ENCODE data around the gene DNM3. TPM values are rescaled to one million over a fixed set of nuclear protein-coding genes. Genes with fewer than 3 reads are reported as not detected.

DNM3 gene
- total and polyA plus RNA-seq, 5 experiments from 2014 or later = 0.36 to 2.3 (median 0.41) TPM

DNA sequence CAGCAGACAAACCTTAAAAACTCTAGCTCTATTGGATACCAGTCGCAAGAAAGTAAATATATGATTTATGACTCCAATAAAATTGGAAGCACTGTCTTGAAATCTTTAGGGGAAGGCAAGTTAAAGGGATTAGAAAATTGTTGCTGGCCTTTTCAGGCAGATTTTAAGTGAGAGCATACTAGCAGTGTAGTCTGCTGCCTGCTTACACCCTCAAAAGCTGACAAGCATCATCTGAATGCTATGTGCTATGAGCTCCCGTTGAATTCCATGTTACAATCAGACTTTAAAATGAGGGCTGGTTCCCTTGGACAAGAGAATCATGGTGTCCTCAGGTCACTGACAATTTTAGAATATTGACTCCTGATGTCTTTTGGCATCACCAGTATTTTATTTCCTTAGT lies 308.0 kb downstream of the DNM3 start:
- Mint-ChIP-seq H3K27me3 (no peaks in the 10 kb centered on the region), H3K4me3 (no peak overlapping the region), H3K27ac (no peak overlapping the region), H3K36me3 (peaks cover 0 to 2% (median 0%) of the 10 kb centered on the region in 3 donors), H3K9me3 (no peaks in the 10 kb centered on the region), H3K4me1 (peaks cover 1 to 7% (median 2%) of the 10 kb centered on the region in 4 donors)
- DNase-seq = no peak
- no peak for ATAC-seq
- POLR2A ChIA-PET = no interaction called here

DNA sequence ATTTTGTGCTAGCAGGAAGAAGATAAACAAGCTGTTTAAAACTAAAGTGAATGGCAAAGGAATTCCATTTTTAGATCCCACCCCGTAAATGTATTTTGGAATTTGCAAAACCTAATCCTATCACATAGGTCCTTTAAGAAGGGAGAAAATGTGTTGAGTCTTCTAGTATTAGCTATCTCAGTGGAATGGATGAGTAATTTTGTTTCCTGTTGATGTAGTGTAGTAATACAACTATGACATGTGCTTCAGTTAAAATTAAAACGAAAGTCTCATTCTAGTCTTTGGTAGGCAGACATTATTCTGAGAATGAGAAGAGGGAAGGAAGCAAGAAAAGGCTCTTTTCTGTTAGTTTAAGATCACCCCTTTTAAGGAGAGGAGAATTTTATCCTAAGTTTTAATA lies 313.3 kb downstream of the DNM3 start:
- POLR2A ChIA-PET = no interaction called here
- Mint-ChIP-seq H3K4me1 (peaks cover 4 to 7% (median 5%) of the 10 kb centered on the region in 4 donors), H3K9me3 (peaks cover 0 to 2% (median 0%) of the 10 kb centered on the region in 9 donors), H3K36me3 (peaks cover 0 to 2% (median 0%) of the 10 kb centered on the region in 3 donors), H3K27me3 (peaks cover 0 to 6% (median 0%) of the 10 kb centered on the region in 5 donors), H3K4me3 (peak overlapping the region in 1 of 10 donors; percentile 7), H3K27ac (peak overlapping the region in 3 of 10 donors; percentile 13 to 88 (median 85))
- ATAC-seq (no peak), DNase-seq (no peak)

GRCh38 chr1:172155766-172156165 lies 314.5 kb downstream of the DNM3 start:
- Mint-ChIP-seq H3K27me3 (peaks cover 0 to 6% (median 0%) of the 10 kb centered on the region in 5 donors), H3K4me1 (peaks cover 4 to 7% (median 5%) of the 10 kb centered on the region in 4 donors), H3K27ac (peak overlapping the region in 1 of 10 donors; percentile 85), H3K9me3 (peaks cover 0 to 2% (median 0%) of the 10 kb centered on the region in 9 donors), H3K36me3 (peaks cover 0 to 2% (median 0%) of the 10 kb centered on the region in 3 donors), H3K4me3 (no peak overlapping the region)
- ATAC-seq (no peak), DNase-seq (no peak)
- POLR2A ChIA-PET = no interaction called here

DNA sequence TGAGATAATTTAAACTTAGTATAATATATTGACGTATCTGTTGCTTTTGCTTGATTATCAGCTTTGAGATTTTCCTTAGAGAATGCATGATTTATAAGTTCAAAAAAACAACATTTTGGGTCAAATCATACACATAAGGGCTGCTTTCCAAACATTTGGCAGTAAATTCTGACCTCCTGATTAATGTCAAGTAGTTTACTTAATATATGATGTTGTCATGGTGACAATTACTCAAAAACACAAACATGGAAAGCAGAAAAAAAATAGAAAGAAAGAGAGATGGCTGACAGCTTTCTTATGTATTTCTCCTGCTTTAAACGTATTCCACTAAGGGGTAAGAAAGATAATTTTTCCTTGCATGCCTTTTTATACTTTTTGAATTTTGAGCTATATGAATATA lies 320.9 kb downstream of the DNM3 start:
- H3K4me1 Mint-ChIP-seq = peaks cover 0 to 2% (median 0%) of the 10 kb centered on the region in 4 donors
- ATAC-seq (no peak), DNase-seq (no peak)
- H3K9me3 Mint-ChIP-seq = no peaks in the 10 kb centered on the region
- no peak overlapping the region for H3K4me3 Mint-ChIP-seq
- peaks cover 0 to 5% (median 0%) of the 10 kb centered on the region in 5 donors for H3K27me3 Mint-ChIP-seq
- POLR2A ChIA-PET = no interaction called here
- no peak overlapping the region for H3K27ac Mint-ChIP-seq
- peaks cover 0 to 3% (median 0%) of the 10 kb centered on the region in 3 donors for H3K36me3 Mint-ChIP-seq

DNA sequence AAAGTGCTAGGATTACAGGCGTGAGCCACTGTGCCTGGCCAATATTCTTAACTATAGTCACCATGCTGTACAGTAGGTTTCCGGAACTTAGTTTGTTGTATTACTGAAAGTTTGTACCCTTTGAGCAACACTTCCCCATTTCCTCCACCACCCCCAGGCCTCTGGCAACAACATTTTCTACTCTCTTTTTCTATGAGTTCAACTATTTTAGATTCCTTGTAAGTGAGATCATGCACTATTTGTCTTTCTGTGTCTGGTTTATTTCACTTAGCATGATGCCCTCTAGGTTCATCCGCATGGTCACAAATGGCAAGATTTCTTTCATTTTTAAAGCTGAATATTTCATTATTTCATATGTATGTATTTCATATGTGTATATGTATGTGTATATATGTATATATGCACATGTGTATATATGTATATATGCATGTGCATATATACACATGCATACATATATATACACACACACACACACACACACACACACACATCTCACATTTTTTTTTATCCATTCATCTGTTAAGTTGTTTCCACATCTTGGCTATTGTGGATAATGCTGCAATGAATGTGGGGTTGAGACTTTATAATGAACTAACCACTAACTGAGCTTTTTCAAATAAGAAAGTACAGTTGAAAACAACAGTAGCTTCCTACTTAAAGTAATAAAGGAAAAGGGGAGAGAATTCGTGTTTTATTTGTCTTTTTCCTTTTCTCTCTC lies 322.4 kb downstream of the DNM3 start:
- Mint-ChIP-seq H3K4me1 (peaks cover 0 to 7% (median 1%) of the 10 kb centered on the region in 4 donors), H3K9me3 (no peaks in the 10 kb centered on the region), H3K27ac (no peak overlapping the region), H3K4me3 (no peak overlapping the region), H3K36me3 (peaks cover 0 to 3% (median 0%) of the 10 kb centered on the region in 3 donors), H3K27me3 (no peaks in the 10 kb centered on the region)
- ATAC-seq (no peak), DNase-seq (no peak)
- POLR2A ChIA-PET = no interaction called here

DNA sequence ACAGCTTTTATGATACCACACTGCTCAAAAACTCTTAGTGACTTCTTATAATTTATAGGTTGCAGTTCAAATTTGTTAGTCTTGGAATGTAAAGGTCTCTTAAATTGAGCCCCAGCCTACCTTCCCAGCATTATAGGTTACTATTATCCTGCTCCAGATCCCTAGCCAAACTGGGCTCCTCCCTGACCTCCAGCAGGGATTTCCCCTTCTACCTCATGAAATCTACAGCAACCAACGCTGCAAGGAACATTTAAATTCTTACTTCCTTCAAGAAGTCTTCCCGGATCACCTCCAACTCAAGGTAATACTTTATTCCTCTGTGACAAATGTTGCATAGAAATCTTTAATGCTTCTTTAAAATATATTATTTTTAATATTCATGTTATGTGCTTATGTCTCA lies 324.1 kb downstream of the DNM3 start:
- H3K4me3 Mint-ChIP-seq = no peak overlapping the region
- no peak overlapping the region for H3K27ac Mint-ChIP-seq
- peaks cover 0 to 3% (median 0%) of the 10 kb centered on the region in 3 donors for H3K36me3 Mint-ChIP-seq
- ATAC-seq (no peak), DNase-seq (no peak)
- H3K9me3 Mint-ChIP-seq = no peaks in the 10 kb centered on the region
- peaks cover 0 to 7% (median 2%) of the 10 kb centered on the region in 4 donors for H3K4me1 Mint-ChIP-seq
- POLR2A ChIA-PET = no interaction called here
- H3K27me3 Mint-ChIP-seq = no peaks in the 10 kb centered on the region

GRCh38 chr1:172167796-172168596 lies 326.7 kb downstream of the DNM3 start:
- ATAC-seq (no peak), DNase-seq (no peak)
- no peak overlapping the region for H3K27ac Mint-ChIP-seq
- no peak overlapping the region for H3K4me3 Mint-ChIP-seq
- POLR2A ChIA-PET = no interaction called here
- H3K4me1 Mint-ChIP-seq = peaks cover 0 to 7% (median 2%) of the 10 kb centered on the region in 4 donors
- H3K9me3 Mint-ChIP-seq = no peaks in the 10 kb centered on the region
- H3K27me3 Mint-ChIP-seq = peaks cover 0 to 8% (median 2%) of the 10 kb centered on the region in 5 donors
- peaks cover 0 to 3% (median 0%) of the 10 kb centered on the region in 3 donors for H3K36me3 Mint-ChIP-seq

- Mint-ChIP-seq H3K27ac (no peak overlapping the region), H3K27me3 (peaks cover 0 to 10% (median 4%) of the 10 kb centered on the region in 5 donors), H3K36me3 (peaks cover 0 to 3% (median 0%) of the 10 kb centered on the region in 3 donors), H3K4me1 (peaks cover 0 to 7% (median 2%) of the 10 kb centered on the region in 4 donors), H3K9me3 (no peaks in the 10 kb centered on the region), H3K4me3 (no peak overlapping the region)
- no peak for DNase-seq
- ATAC-seq = no peak
- POLR2A ChIA-PET = no interaction called here
Measured at GRCh38 chr1:172168597-172168872, 327.2 kb downstream of the DNM3 start.

- Mint-ChIP-seq H3K9me3 (no peaks in the 10 kb centered on the region), H3K27me3 (peaks cover 0 to 10% (median 4%) of the 10 kb centered on the region in 5 donors), H3K27ac (no peak overlapping the region), H3K4me1 (peaks cover 0 to 7% (median 2%) of the 10 kb centered on the region in 4 donors), H3K4me3 (no peak overlapping the region), H3K36me3 (peaks cover 0 to 3% (median 0%) of the 10 kb centered on the region in 3 donors)
- POLR2A ChIA-PET = interaction anchor here (1.1 kb wide), 1 partner anchor 10 kb away, joined by 3 read pairs; no protein-coding TSS in a partner anchor
- no peak for DNase-seq
- no peak for ATAC-seq
Measured at GRCh38 chr1:172169836-172170235, 328.5 kb downstream of the DNM3 start.

GRCh38 chr1:172172352-172172831 lies 331.1 kb downstream of the DNM3 start:
- Mint-ChIP-seq H3K36me3 (no peaks in the 10 kb centered on the region), H3K27me3 (peaks cover 0 to 10% (median 4%) of the 10 kb centered on the region in 5 donors), H3K4me1 (peaks cover 0 to 7% (median 2%) of the 10 kb centered on the region in 4 donors), H3K4me3 (no peak overlapping the region), H3K27ac (no peak overlapping the region), H3K9me3 (no peaks in the 10 kb centered on the region)
- no peak for ATAC-seq
- DNase-seq = no peak
- POLR2A ChIA-PET = no interaction called here

DNA sequence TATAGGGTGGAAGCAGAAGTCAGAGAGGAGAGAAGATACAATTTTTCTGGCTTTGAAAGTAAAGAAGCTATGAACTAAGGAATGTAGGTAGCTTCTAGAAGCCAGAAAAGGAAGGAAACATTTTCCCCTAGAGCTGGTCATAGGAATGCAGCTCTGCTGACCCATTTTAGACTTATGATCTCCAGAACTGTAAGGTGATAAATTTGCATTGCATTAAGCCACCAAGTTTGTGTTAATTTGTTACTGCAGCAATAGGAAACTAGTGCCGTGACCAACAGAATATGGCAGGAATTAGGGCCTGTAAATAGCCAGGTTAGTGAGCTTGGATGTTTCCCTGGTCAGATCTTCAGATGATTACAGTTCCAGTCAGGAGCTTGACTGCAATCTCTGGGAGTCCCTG lies 334.9 kb downstream of the DNM3 start:
- POLR2A ChIA-PET = no interaction called here
- ATAC-seq = no peak
- no peaks in the 10 kb centered on the region for H3K36me3 Mint-ChIP-seq
- H3K4me3 Mint-ChIP-seq = no peak overlapping the region
- H3K4me1 Mint-ChIP-seq = peaks cover 0 to 13% (median 7%) of the 10 kb centered on the region in 4 donors
- DNase-seq = no peak
- no peaks in the 10 kb centered on the region for H3K9me3 Mint-ChIP-seq
- peaks cover 0 to 10% (median 4%) of the 10 kb centered on the region in 5 donors for H3K27me3 Mint-ChIP-seq
- no peak overlapping the region for H3K27ac Mint-ChIP-seq

- Mint-ChIP-seq H3K27ac (no peak overlapping the region), H3K27me3 (peaks cover 0 to 4% (median 1%) of the 10 kb centered on the region in 5 donors), H3K36me3 (no peaks in the 10 kb centered on the region), H3K9me3 (no peaks in the 10 kb centered on the region), H3K4me3 (no peak overlapping the region), H3K4me1 (peaks cover 5 to 28% (median 19%) of the 10 kb centered on the region in 4 donors)
- no peak for DNase-seq
- ATAC-seq = no peak
- POLR2A ChIA-PET = no interaction called here
Measured at GRCh38 chr1:172177849-172178248, 336.6 kb downstream of the DNM3 start.

- POLR2A ChIA-PET = interaction anchor here (1.2 kb wide), 1 partner anchor 9 kb away, joined by 3 read pairs; no protein-coding TSS in a partner anchor
- ATAC-seq = no peak
- Mint-ChIP-seq H3K36me3 (no peaks in the 10 kb centered on the region), H3K4me1 (peaks cover 5 to 29% (median 19%) of the 10 kb centered on the region in 4 donors), H3K9me3 (no peaks in the 10 kb centered on the region), H3K27ac (peak overlapping the region in 2 of 10 donors; percentile 32 to 98), H3K27me3 (no peaks in the 10 kb centered on the region), H3K4me3 (no peak overlapping the region)
- no peak for DNase-seq
Measured at GRCh38 chr1:172178886-172179285, 337.6 kb downstream of the DNM3 start.
